ENCODE results near the gene AIM2.
A peak's percentile ranks its signal among the peaks of the same experiment; 100 is the strongest.

Gene AIM2

DNA sequence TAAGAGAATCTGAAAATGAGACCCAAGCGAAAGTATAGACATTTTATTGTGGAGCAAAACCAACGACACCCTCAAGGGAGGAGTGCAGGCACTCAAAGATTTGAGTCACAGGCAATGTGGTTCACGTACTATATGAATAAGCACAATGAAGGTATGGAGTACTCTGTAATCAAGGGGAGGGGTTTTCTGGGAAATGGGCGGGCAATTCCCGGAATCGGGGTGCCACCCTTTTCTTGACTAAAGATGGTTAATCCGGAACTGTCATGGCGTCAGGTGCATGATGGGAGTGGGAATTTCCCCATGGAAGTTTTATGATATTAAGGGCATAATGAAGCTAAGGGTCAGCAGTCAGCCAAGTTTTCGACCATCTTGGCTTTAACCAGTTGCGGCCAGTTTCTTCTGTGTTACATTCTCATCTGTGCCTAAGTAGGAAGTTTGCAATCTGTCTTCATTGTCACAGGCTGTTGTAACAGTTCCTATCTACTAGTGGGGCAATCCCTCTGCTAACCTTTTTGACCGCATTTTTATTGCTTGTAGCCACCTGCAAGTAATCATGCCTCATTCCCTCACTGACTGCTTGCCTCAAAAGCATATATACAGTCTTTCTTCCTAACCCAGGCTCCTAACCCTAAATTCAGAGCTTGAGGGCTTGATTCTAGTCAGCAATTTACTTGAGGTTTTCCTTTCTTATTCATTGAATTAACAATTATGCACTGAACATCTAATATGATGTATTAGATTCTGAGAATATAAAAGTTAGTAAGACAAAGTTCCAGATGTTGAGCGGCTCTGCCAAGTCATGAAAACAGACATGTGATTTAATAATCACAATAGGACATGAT lies 775 bp upstream of the AIM2 start:
- Histone ChIP-seq H3K9me3 (ENCODE audit: control insufficient read depth in 1 of 2, low read length in 2 of 2) (no peaks in the 10 kb centered on the region), H3K36me3 (ENCODE audit: control insufficient read depth in 1 of 2, insufficient read depth in 2 of 2, low read length in 2 of 2) (no peaks in the 10 kb centered on the region), H3K27me3 (ENCODE audit: low read depth, low read length) (no peaks in the 10 kb centered on the region), H3K4me1 (ENCODE audit: control insufficient read depth in 1 of 2, insufficient read depth in 2 of 2, low read length in 2 of 2) (peaks cover 0 to 3% of the 10 kb centered on the region in 2 donors), H3K4me3 (ENCODE audit: low read depth in 1 of 2, low read length in 2 of 2) (no peak overlapping the region), H3K27ac (ENCODE audit: low read length) (peak overlapping the region; percentile 56)

- Histone ChIP-seq H3K27me3 (ENCODE audit: low read depth, low read length) (no peaks in the 10 kb centered on the region), H3K4me3 (ENCODE audit: low read depth in 1 of 2, low read length in 2 of 2) (no peak overlapping the region), H3K27ac (ENCODE audit: low read length) (no peak overlapping the region), H3K4me1 (ENCODE audit: control insufficient read depth in 1 of 2, insufficient read depth in 2 of 2, low read length in 2 of 2) (no peaks in the 10 kb centered on the region), H3K36me3 (ENCODE audit: control insufficient read depth in 1 of 2, insufficient read depth in 2 of 2, low read length in 2 of 2) (no peaks in the 10 kb centered on the region), H3K9me3 (ENCODE audit: control insufficient read depth in 1 of 2, low read length in 2 of 2) (no peaks in the 10 kb centered on the region)
Observed at GRCh38 chr1:159071970-159072582, 4.5 kb downstream of the AIM2 start.

DNA sequence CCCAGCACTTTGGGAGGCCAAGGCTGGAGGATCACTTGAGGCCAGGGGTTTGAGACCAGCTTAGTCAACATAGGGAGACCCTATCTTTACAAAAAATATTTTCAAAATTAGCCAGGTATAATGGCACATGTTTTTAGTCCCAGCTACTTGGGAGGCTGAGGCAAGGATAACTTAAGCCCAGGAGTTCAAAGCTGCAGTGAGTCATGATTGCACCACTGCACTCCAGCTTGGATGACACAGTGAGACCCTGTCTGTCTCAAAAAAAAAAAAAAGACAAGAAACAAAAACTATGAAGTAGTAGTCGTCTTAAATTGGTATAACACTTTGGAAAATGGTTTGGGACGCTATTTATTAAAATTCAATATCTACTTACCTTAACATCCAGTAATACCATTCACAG lies 7.7 kb downstream of the AIM2 start:
- H3K27ac ChIP-seq (ENCODE audit: low read length) = peak overlapping the region; percentile 54
- H3K9me3 ChIP-seq (ENCODE audit: control insufficient read depth in 1 of 2, low read length in 2 of 2) = no peaks in the 10 kb centered on the region
- no peaks in the 10 kb centered on the region for H3K27me3 ChIP-seq (ENCODE audit: low read depth, low read length)
- no peaks in the 10 kb centered on the region for H3K36me3 ChIP-seq (ENCODE audit: control insufficient read depth in 1 of 2, insufficient read depth in 2 of 2, low read length in 2 of 2)
- H3K4me1 ChIP-seq (ENCODE audit: control insufficient read depth in 1 of 2, insufficient read depth in 2 of 2, low read length in 2 of 2) = no peaks in the 10 kb centered on the region
- H3K4me3 ChIP-seq (ENCODE audit: low read depth in 1 of 2, low read length in 2 of 2) = no peak overlapping the region

DNA sequence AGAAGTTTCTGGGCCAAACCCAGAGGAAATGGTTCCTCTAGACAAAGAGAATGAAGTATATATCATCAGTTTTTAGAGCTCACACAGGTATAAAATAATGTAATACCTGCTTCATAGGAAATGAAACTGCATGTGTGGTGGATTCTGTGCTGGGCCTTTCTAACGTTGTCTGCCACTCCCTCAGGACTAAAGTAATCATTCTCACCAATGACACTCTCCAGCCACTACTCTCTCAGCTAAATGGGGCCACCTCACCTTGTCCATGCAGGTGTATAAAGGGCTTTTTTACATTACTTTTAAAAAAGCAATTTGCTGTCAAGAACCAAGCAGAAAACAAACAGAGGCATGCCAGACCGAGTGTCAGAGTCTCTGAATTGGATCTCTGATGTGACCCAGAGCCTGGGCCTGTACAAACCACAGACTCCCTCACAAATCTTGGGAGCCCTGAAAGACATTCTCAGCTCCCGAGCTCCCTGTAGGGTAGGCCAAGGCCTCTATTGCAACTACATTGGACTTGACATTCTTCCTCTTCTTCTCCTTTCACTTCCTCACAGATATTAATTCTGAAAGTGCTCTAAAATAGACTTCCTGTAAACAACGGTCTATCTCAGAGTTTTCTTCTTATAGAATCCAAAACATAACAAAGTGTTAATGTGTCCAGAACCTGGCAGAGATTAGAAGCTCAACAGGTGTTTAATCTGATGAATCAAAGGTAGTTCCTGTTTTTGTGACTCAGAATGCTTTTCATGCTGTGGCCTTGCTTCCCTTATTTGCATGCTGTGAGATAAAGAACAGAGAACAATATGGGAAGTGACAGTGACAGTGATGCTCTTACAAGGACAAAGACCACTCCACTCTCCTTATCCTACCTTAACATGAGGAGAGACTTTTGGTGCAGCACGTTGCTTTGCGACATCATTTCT lies 8.6 kb downstream of the AIM2 start:
- Histone ChIP-seq H3K4me1 (ENCODE audit: control insufficient read depth in 1 of 2, insufficient read depth in 2 of 2, low read length in 2 of 2) (no peaks in the 10 kb centered on the region), H3K36me3 (ENCODE audit: control insufficient read depth in 1 of 2, insufficient read depth in 2 of 2, low read length in 2 of 2) (no peaks in the 10 kb centered on the region), H3K27me3 (ENCODE audit: low read depth, low read length) (no peaks in the 10 kb centered on the region), H3K9me3 (ENCODE audit: control insufficient read depth in 1 of 2, low read length in 2 of 2) (no peaks in the 10 kb centered on the region), H3K4me3 (ENCODE audit: low read depth in 1 of 2, low read length in 2 of 2) (no peak overlapping the region), H3K27ac (ENCODE audit: low read length) (peak overlapping the region; percentile 54)

- Histone ChIP-seq H3K4me3 (ENCODE audit: low read depth in 1 of 2, low read length in 2 of 2) (no peak overlapping the region), H3K27me3 (ENCODE audit: low read depth, low read length) (no peaks in the 10 kb centered on the region), H3K36me3 (ENCODE audit: control insufficient read depth in 1 of 2, insufficient read depth in 2 of 2, low read length in 2 of 2) (no peaks in the 10 kb centered on the region), H3K9me3 (ENCODE audit: control insufficient read depth in 1 of 2, low read length in 2 of 2) (no peaks in the 10 kb centered on the region), H3K27ac (ENCODE audit: low read length) (no peak overlapping the region), H3K4me1 (ENCODE audit: control insufficient read depth in 1 of 2, insufficient read depth in 2 of 2, low read length in 2 of 2) (no peaks in the 10 kb centered on the region)
Observed at GRCh38 chr1:159066108-159066507, 10.5 kb downstream of the AIM2 start.

- Histone ChIP-seq H3K4me1 (ENCODE audit: control insufficient read depth in 1 of 2, insufficient read depth in 2 of 2, low read length in 2 of 2) (no peaks in the 10 kb centered on the region), H3K4me3 (ENCODE audit: low read depth in 1 of 2, low read length in 2 of 2) (no peak overlapping the region), H3K9me3 (ENCODE audit: control insufficient read depth in 1 of 2, low read length in 2 of 2) (no peaks in the 10 kb centered on the region), H3K36me3 (ENCODE audit: control insufficient read depth in 1 of 2, insufficient read depth in 2 of 2, low read length in 2 of 2) (no peaks in the 10 kb centered on the region), H3K27ac (ENCODE audit: low read length) (no peak overlapping the region), H3K27me3 (ENCODE audit: low read depth, low read length) (no peaks in the 10 kb centered on the region)
Observed at GRCh38 chr1:159065106-159065505, 11.5 kb downstream of the AIM2 start.

DNA sequence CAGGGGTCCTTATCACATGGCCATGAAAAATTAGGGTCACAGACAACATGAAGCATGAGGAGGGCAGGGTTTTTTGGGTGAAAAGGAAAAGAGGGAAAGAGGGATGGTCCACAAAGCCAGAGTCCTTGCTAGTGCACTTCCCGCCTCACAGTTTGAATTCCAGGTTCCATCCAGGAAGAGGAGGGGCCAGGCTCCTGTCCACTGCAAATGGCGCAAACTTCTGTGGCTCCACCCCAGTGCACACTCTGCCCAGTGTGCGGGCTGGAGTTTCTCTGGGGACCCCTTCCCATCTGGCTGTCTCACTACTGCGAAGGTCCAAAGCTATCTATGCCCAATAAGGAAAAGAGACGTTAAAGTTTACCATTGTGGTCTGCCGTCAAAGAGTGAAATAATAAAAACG lies 17.8 kb downstream of the AIM2 start:
- Histone ChIP-seq H3K27me3 (ENCODE audit: low read depth, low read length) (no peaks in the 10 kb centered on the region), H3K27ac (ENCODE audit: low read length) (no peak overlapping the region), H3K36me3 (ENCODE audit: control insufficient read depth in 1 of 2, insufficient read depth in 2 of 2, low read length in 2 of 2) (peaks cover 17% of the 10 kb centered on the region in 2 donors), H3K4me3 (ENCODE audit: low read depth in 1 of 2, low read length in 2 of 2) (no peak overlapping the region), H3K9me3 (ENCODE audit: control insufficient read depth in 1 of 2, low read length in 2 of 2) (no peaks in the 10 kb centered on the region), H3K4me1 (ENCODE audit: control insufficient read depth in 1 of 2, insufficient read depth in 2 of 2, low read length in 2 of 2) (peaks cover 0 to 12% of the 10 kb centered on the region in 2 donors)

GRCh38 chr1:159056069-159056698 lies 20.4 kb downstream of the AIM2 start:
- Histone ChIP-seq H3K36me3 (ENCODE audit: control insufficient read depth in 1 of 2, insufficient read depth in 2 of 2, low read length in 2 of 2) (peaks cover 38 to 40% of the 10 kb centered on the region in 2 donors), H3K4me3 (ENCODE audit: low read depth in 1 of 2, low read length in 2 of 2) (no peak overlapping the region), H3K27me3 (ENCODE audit: low read depth, low read length) (no peaks in the 10 kb centered on the region), H3K4me1 (ENCODE audit: control insufficient read depth in 1 of 2, insufficient read depth in 2 of 2, low read length in 2 of 2) (peaks cover 0 to 12% of the 10 kb centered on the region in 2 donors), H3K9me3 (ENCODE audit: control insufficient read depth in 1 of 2, low read length in 2 of 2) (no peaks in the 10 kb centered on the region), H3K27ac (ENCODE audit: low read length) (no peak overlapping the region)

- H3K36me3 ChIP-seq (ENCODE audit: control insufficient read depth in 1 of 2, insufficient read depth in 2 of 2, low read length in 2 of 2) = peaks cover 47 to 50% of the 10 kb centered on the region in 2 donors
- peaks cover 0 to 12% of the 10 kb centered on the region in 2 donors for H3K4me1 ChIP-seq (ENCODE audit: control insufficient read depth in 1 of 2, insufficient read depth in 2 of 2, low read length in 2 of 2)
- no peak overlapping the region for H3K4me3 ChIP-seq (ENCODE audit: low read depth in 1 of 2, low read length in 2 of 2)
- no peaks in the 10 kb centered on the region for H3K9me3 ChIP-seq (ENCODE audit: control insufficient read depth in 1 of 2, low read length in 2 of 2)
- no peaks in the 10 kb centered on the region for H3K27me3 ChIP-seq (ENCODE audit: low read depth, low read length)
- H3K27ac ChIP-seq (ENCODE audit: low read length) = no peak overlapping the region
Observed at GRCh38 chr1:159055181-159055641, 21.4 kb downstream of the AIM2 start.

GRCh38 chr1:159054427-159054826 lies 22.1 kb downstream of the AIM2 start:
- H3K27ac ChIP-seq (ENCODE audit: low read length) = no peak overlapping the region
- no peaks in the 10 kb centered on the region for H3K9me3 ChIP-seq (ENCODE audit: control insufficient read depth in 1 of 2, low read length in 2 of 2)
- peaks cover 54 to 57% of the 10 kb centered on the region in 2 donors for H3K36me3 ChIP-seq (ENCODE audit: control insufficient read depth in 1 of 2, insufficient read depth in 2 of 2, low read length in 2 of 2)
- H3K4me1 ChIP-seq (ENCODE audit: control insufficient read depth in 1 of 2, insufficient read depth in 2 of 2, low read length in 2 of 2) = peaks cover 0 to 12% of the 10 kb centered on the region in 2 donors
- no peak overlapping the region for H3K4me3 ChIP-seq (ENCODE audit: low read depth in 1 of 2, low read length in 2 of 2)
- no peaks in the 10 kb centered on the region for H3K27me3 ChIP-seq (ENCODE audit: low read depth, low read length)
